ENCODE measurements around the gene BCAR3. TPM values are rescaled to one million over a fixed set of nuclear protein-coding genes. Genes with fewer than 3 reads are reported as not detected.

The BCAR3 gene
- total and polyA plus RNA-seq, 2 of the 4 experiments (the other 2 are of a cell fraction), result 41.4 to 46.4 TPM

DNA sequence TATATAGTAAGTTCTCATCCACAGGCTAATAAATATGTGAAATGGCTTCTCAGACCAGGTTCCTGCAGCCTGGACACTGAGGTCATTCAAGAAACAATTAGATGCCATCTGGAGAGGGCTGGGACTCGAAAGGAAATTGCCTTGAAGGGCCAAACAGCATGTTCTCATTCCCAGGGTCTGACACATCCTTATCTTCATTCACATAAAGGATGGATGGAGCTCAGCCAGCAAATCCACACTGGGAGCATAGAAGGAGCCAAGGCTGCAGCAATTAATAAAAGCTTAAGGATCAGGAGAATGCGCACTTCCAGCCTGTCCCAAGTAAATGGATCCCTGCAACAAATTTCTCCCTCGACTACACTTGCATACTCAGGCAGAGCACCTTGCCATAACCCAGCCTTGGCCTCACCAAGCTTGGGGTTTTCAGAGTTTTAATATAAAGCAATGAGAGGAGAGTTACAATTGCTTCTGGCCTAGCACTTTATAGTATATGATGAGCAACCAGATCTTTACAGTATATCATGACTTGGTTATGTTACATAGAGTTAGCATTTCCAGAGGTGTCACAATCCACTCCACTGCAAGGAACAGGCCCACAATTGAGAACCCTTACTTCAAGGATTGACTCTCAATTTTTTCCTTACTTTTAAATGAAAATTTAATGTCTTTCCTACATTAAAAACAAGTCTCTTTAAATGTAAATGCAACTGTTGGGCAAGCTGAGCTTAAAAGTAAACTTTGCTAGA, 55.9 kb downstream of the BCAR3 start (continued):
- TF ChIP-seq MXI1 (IDR thresholded peaks at IDR 0.05; ENCODE audit: borderline replicate concordance, low read depth, low read length) (0 out of 2 replicates have a peak, but pooled peaks have one; percentile 26), POLR2A (IDR thresholded peaks at IDR 0.05; ENCODE audit: low read depth, low read length) (no peak)

GRCh38 chr1:93623875-93624274, 57.8 kb downstream of the BCAR3 start:
- no peak overlapping the region for H3K4me2 ChIP-seq (ENCODE audit: low read depth, low read length)
- WGBS, 2 experiments (ENCODE audit: extremely low coverage in 2 of 2, insufficient read length in 1 of 2), result no CpG with 5 or more reads among the region's 1 CpG
- H3K27me3 ChIP-seq (ENCODE audit: control insufficient read depth, insufficient read depth, low read length), result no peaks in the 10 kb centered on the region
- peaks cover 27 to 86% of the 10 kb centered on the region in 2 experiments for H3K79me1 ChIP-seq (ENCODE audit: low read depth in 1 of 2, low read length in 2 of 2)
- H3K56ac ChIP-seq (ENCODE audit: extremely low read depth, insufficient read depth, low read length), result no peak overlapping the region
- peaks cover 53% of the 10 kb centered on the region for H3K9me1 ChIP-seq (ENCODE audit: insufficient read depth, low read length)
- ATAC-seq (ENCODE audit: low read depth) (peak; percentile 60), DNase-seq (peak; percentile 77)
- H3K4me3 ChIP-seq (ENCODE audit: insufficient read depth, low read depth, low read length), result no peak overlapping the region
- no peak overlapping the region for H3K27ac ChIP-seq (ENCODE audit: insufficient read depth, low read length)
- no peak overlapping the region for H4K5ac ChIP-seq (ENCODE audit: low read depth, low read length)
- H4K8ac ChIP-seq (ENCODE audit: low read depth in 2 of 2, low read length in 2 of 2), result 0 out of 4 replicates have a peak overlapping the region, but pooled peaks of 1 of the 2 experiments have one; percentile 3
- peak overlapping the region; percentile 5; the same call in 1 of the 3 replicates for H2BK15ac ChIP-seq (ENCODE audit: low read depth, low read length)
- H3K9ac ChIP-seq (ENCODE audit: low read depth, low read length), result no peak overlapping the region
- peak overlapping the region; percentile 15 for H2BK5ac ChIP-seq (ENCODE audit: low read depth, low read length, poor library complexity, severe bottlenecking)
- ChIA-PET CTCF (no interaction called here), POLR2A (ENCODE audit: unreplicated experiment) (no interaction called here)
- H3K14ac ChIP-seq (replicated peaks; ENCODE audit: low read depth, low read length), result peak overlapping the region; percentile 27; the same call in 1 of the 2 replicates
- H4K91ac ChIP-seq (ENCODE audit: insufficient read depth, low read depth, low read length), result no peak overlapping the region
- H3K23ac ChIP-seq (ENCODE audit: low read depth, low read length), result no peak overlapping the region
- H2AK9ac ChIP-seq (replicated peaks; ENCODE audit: low read depth, low read length, poor library complexity), result no peak overlapping the region
- in situ Hi-C loops (cut with MboI; ENCODE audit: low sequenced_read_pairs), result loop anchor here (10.0 kb wide), 1 partner anchor 179 kb away; the partner anchor contains the start of gene FNBP1L
- BruUV-seq (replicated peaks), result no TSS peak
- peaks cover 31% of the 10 kb centered on the region for H3K4me1 ChIP-seq (ENCODE audit: control insufficient read depth, insufficient read depth, low read length)
- H2AK5ac ChIP-seq (ENCODE audit: low read depth, low read length), result peak overlapping the region; percentile 81
- intact Hi-C loops (cut with micrococcal nuclease), result loop anchor here (1.0 kb wide), 1 partner anchor 319 kb away; no protein-coding TSS in a partner anchor
- no peak overlapping the region for H2AFZ ChIP-seq (replicated peaks; ENCODE audit: low read length, poor library complexity)
- H4K20me1 ChIP-seq (ENCODE audit: insufficient read depth, low read length), result peaks cover 81% of the 10 kb centered on the region
- 0 out of 2 replicates have a peak overlapping the region, but pooled peaks have one; percentile 5 for H2BK120ac ChIP-seq (ENCODE audit: low read depth, low read length)
- TF ChIP-seq MXI1 (IDR thresholded peaks at IDR 0.05; ENCODE audit: borderline replicate concordance, low read depth, low read length) (no peak), MAZ (IDR thresholded peaks at IDR 0.05; ENCODE audit: borderline replicate concordance, low read depth, low read length) (no peak), CEBPB (IDR thresholded peaks at IDR 0.05; ENCODE audit: low read depth, low read length) (no peak), BHLHE40 (IDR thresholded peaks at IDR 0.05; ENCODE audit: low read depth, low read length) (no peak), NFE2L2 (IDR thresholded peaks at IDR 0.05; ENCODE audit: low read depth, low read length) (no peak), FOS (IDR thresholded peaks at IDR 0.05; ENCODE audit: low read depth, low read length) (no peak), MAFK (IDR thresholded peaks at IDR 0.05; ENCODE audit: low read depth, low read length) (no peak), RFX5 (IDR thresholded peaks at IDR 0.05; ENCODE audit: low read depth, low read length) (no peak), USF2 (IDR thresholded peaks at IDR 0.05; ENCODE audit: low read depth, low read length) (no peak)
- TF ChIP-seq, protein P1, sequence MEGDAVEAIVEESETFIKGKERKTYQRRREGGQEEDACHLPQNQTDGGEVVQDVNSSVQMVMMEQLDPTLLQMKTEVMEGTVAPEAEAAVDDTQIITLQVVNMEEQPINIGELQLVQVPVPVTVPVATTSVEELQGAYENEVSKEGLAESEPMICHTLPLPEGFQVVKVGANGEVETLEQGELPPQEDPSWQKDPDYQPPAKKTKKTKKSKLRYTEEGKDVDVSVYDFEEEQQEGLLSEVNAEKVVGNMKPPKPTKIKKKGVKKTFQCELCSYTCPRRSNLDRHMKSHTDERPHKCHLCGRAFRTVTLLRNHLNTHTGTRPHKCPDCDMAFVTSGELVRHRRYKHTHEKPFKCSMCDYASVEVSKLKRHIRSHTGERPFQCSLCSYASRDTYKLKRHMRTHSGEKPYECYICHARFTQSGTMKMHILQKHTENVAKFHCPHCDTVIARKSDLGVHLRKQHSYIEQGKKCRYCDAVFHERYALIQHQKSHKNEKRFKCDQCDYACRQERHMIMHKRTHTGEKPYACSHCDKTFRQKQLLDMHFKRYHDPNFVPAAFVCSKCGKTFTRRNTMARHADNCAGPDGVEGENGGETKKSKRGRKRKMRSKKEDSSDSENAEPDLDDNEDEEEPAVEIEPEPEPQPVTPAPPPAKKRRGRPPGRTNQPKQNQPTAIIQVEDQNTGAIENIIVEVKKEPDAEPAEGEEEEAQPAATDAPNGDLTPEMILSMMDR (conservative IDR thresholded peaks at IDR 0.05; ENCODE audit: low read depth, low read length), result no peak
- dilution Hi-C loops (cut with HindIII; ENCODE audit: low sequenced_read_pairs, unreplicated experiment), result no loop called here
- H3K9me3 ChIP-seq (ENCODE audit: control insufficient read depth, insufficient read depth, low read length), result no peaks in the 10 kb centered on the region
- H3K36me3 ChIP-seq (ENCODE audit: control insufficient read depth, insufficient read depth, low read length), result peaks cover 2% of the 10 kb centered on the region; the same call in 1 of the 2 replicates
- H3K18ac ChIP-seq (ENCODE audit: low read depth, low read length), result no peak overlapping the region
- H2BK20ac ChIP-seq (ENCODE audit: low read depth, low read length), result 0 out of 2 replicates have a peak overlapping the region, but pooled peaks have one; percentile 37
- peak overlapping the region; percentile 19 for H3K4ac ChIP-seq (ENCODE audit: low read depth, low read length)

All from IMR-90 (cell line).